ENCODE measurements around the gene NXF2. TPM values are rescaled to one million over a fixed set of nuclear protein-coding genes. Genes with fewer than 3 reads are reported as not detected.
A peak's percentile ranks its signal among the peaks of the same experiment; 100 is the strongest.
"Not testable (repeated sequence)": the region's sequence is repeated elsewhere in the genome, so short reads cannot be mapped to it uniquely, and the experiment has no call there.

The NXF2 gene
- total RNA-seq (not detected), polyA plus RNA-seq (not detected)
- long read RNA-seq, donor 1: 0 reads
- long read RNA-seq, donor 2: 0 reads

- DNase-seq; H3K9me3 ChIP-seq; H3K4me3 ChIP-seq; intact Hi-C loops (cut with DNase I; ENCODE audit: low total_unique reads); H3K27ac ChIP-seq; H3K27me3 ChIP-seq (replicated peaks in 1 of 7); H3K36me3 ChIP-seq; H3K4me1 ChIP-seq: not testable (repeated sequence)
- no CpG with 5 or more reads among the region's 9 CpGs for WGBS, 5 donors
Measured at GRCh38 chrX:102246893-102247292, at the start of gene NXF2. NXF2 (plus strand) TSS chrX:102247167; CDS start chrX:102307079, 59,912 bp downstream.

- H3K36me3 ChIP-seq; H3K27me3 ChIP-seq (replicated peaks in 1 of 7); H3K4me1 ChIP-seq; intact Hi-C loops (cut with DNase I; ENCODE audit: low total_unique reads); H3K27ac ChIP-seq; H3K4me3 ChIP-seq; DNase-seq; H3K9me3 ChIP-seq: not testable (repeated sequence)
- no CpG with 5 or more reads among the region's 5 CpGs for WGBS, 5 donors
Measured at GRCh38 chrX:102207940-102208339, 39.0 kb upstream of the NXF2 start.

- H3K36me3 ChIP-seq; DNase-seq; H3K4me3 ChIP-seq; H3K4me1 ChIP-seq; H3K9me3 ChIP-seq; H3K27ac ChIP-seq; intact Hi-C loops (cut with DNase I; ENCODE audit: low total_unique reads); H3K27me3 ChIP-seq (replicated peaks in 1 of 7): not testable (repeated sequence)
- WGBS, 5 donors: no CpG with 5 or more reads among the region's 15 CpGs
Measured at GRCh38 chrX:102214986-102215385, 32.0 kb upstream of the NXF2 start, which contains the start of gene TCP11X1. TCP11X1 (plus strand) TSS chrX:102215301.

- intact Hi-C loops (cut with DNase I; ENCODE audit: low total_unique reads); H3K36me3 ChIP-seq; H3K27me3 ChIP-seq (replicated peaks in 1 of 7); H3K4me1 ChIP-seq; H3K4me3 ChIP-seq; H3K27ac ChIP-seq; H3K9me3 ChIP-seq; DNase-seq: not testable (repeated sequence)
- no CpG with 5 or more reads among the region's 3 CpGs for WGBS, 5 donors
Measured at GRCh38 chrX:102216497-102216896, 30.5 kb upstream of the NXF2 start.

GRCh38 chrX:102235678-102236077 lies 11.3 kb upstream of the NXF2 start:
- DNase-seq; H3K4me3 ChIP-seq; H3K27me3 ChIP-seq (replicated peaks in 1 of 7); H3K27ac ChIP-seq; H3K9me3 ChIP-seq; H3K36me3 ChIP-seq; H3K4me1 ChIP-seq; intact Hi-C loops (cut with DNase I; ENCODE audit: low total_unique reads): not testable (repeated sequence)
- 81 to 91% (median 86%) methylated on average over 5 of the region's 7 CpGs; no CpG with 5 or more reads in 2 of the 5 donors for WGBS, 5 donors

GRCh38 chrX:102240265-102240664 lies 6.7 kb upstream of the NXF2 start:
- peak; percentile 37 for DNase-seq
- H3K4me1 ChIP-seq; intact Hi-C loops (cut with DNase I; ENCODE audit: low total_unique reads); H3K9me3 ChIP-seq; H3K27me3 ChIP-seq (replicated peaks in 1 of 7); H3K4me3 ChIP-seq; H3K27ac ChIP-seq; H3K36me3 ChIP-seq: not testable (repeated sequence)
- whole genome bisulfite sequencing, 5 donors: 83 to 95% (median 84%) methylated on average over 9 to 10 of the region's 15 CpGs; no CpG with 5 or more reads in 2 of the 5 donors

GRCh38 chrX:102272231-102272630 lies 25.3 kb downstream of the NXF2 start:
- H3K4me1 ChIP-seq; DNase-seq; H3K27ac ChIP-seq; H3K27me3 ChIP-seq (replicated peaks in 1 of 7); H3K36me3 ChIP-seq; H3K9me3 ChIP-seq; intact Hi-C loops (cut with DNase I; ENCODE audit: low total_unique reads); H3K4me3 ChIP-seq: not testable (repeated sequence)
- no CpG with 5 or more reads among the region's 4 CpGs for WGBS, 5 donors

GRCh38 chrX:102338162-102338561 lies 91.2 kb downstream of the NXF2 start:
- H3K27ac ChIP-seq: no peak overlapping the region
- peak; percentile 32 for DNase-seq
- H3K9me3 ChIP-seq: no peaks in the 10 kb centered on the region
- TF ChIP-seq POLR2AphosphoS5 (IDR thresholded peaks at IDR 0.05) (no peak), POLR2A (IDR thresholded peaks at IDR 0.05) (no peak), CTCF (IDR thresholded peaks at IDR 0.05 in 8 of 11, conservative IDR thresholded peaks at IDR 0.05 in 3 of 11) (no peak)
- intact Hi-C loops (cut with DNase I; ENCODE audit: low total_unique reads): no loop called here
- peaks cover 0 to 5% (median 0%) of the 10 kb centered on the region in 7 donors for H3K27me3 ChIP-seq (replicated peaks in 1 of 7)
- H3K4me1 ChIP-seq: no peaks in the 10 kb centered on the region
- no peaks in the 10 kb centered on the region for H3K36me3 ChIP-seq
- 53 to 88% (median 75%) methylated on average over 3 to 4 of the region's 4 CpGs for WGBS, 5 donors
- no peak overlapping the region for H3K4me3 ChIP-seq
